Keratinocyte (primary cell): ENCODE results near the gene ZNFX1. TPM values are rescaled to one million over a fixed set of nuclear protein-coding genes. Genes with fewer than 3 reads are reported as not detected.

ENCODE experiments used
- DNase-seq: peaks from one replicate; pipeline ENCODE4 v3.0.0-alpha.2; 2011; ENCODE audit warnings: low read depth, missing footprints, low spot score
- FAIRE-seq: peaks from 2 replicates; lab custom pipeline; 2011; peaks lifted over from hg19 to GRCh38; lab: Jason Lieb, UNC
- H2AFZ ChIP-seq: 2 replicates; pipeline ENCODE4 v1.6.0; 2012; ENCODE audit warnings: low read length, control low read depth, inconsistent platforms; ENCODE audit not compliant: control insufficient read depth
- H3K27ac ChIP-seq: 2 replicates; pipeline ENCODE4 v1.5.1; 2011; ENCODE audit warnings: low read length; ENCODE audit not compliant: control insufficient read depth, insufficient read depth
- H3K27me3 ChIP-seq: 3 replicates; pipeline ENCODE4 v1.6.0; 2011; ENCODE audit warnings: low read length; ENCODE audit not compliant: control insufficient read depth, insufficient read depth; ENCODE audit errors: extremely low read depth
- H3K36me3 ChIP-seq, 2 experiments: 2 replicates in 1 of 2; 3 replicates in 1 of 2; pipeline ENCODE4 v1.5.1; 2011; ENCODE audit warnings: low read length in 2 of 2, mild to moderate bottlenecking in 1 of 2; ENCODE audit not compliant: control insufficient read depth in 2 of 2, insufficient read depth in 2 of 2; ENCODE audit errors: extremely low read depth in 1 of 2
- H3K4me1 ChIP-seq: 3 replicates; pipeline ENCODE4 v1.5.1; 2011; ENCODE audit warnings: low read length; ENCODE audit not compliant: control insufficient read depth, insufficient read depth; ENCODE audit errors: extremely low read depth
- H3K4me2 ChIP-seq: 3 replicates; pipeline ENCODE4 v1.6.0; 2011; ENCODE audit warnings: low read depth, low read length; ENCODE audit not compliant: control insufficient read depth, insufficient read depth; ENCODE audit errors: extremely low read depth
- H3K4me3 ChIP-seq, 3 experiments: fragments of 200-600 bp in 1 of 3; sonication (generic) in 1 of 3; 2 replicates in 2 of 3; 3 replicates in 1 of 3; pipeline ENCODE4 v1.5.1; 2011 to 2016; ENCODE audit warnings: low read length in 3 of 3, mild to moderate bottlenecking in 3 of 3, control low read depth in 2 of 3, inconsistent platforms in 1 of 3, low read depth in 1 of 3, mixed read lengths in 1 of 3, mixed run types in 1 of 3, moderate library complexity in 1 of 3; ENCODE audit not compliant: control insufficient read depth in 2 of 3, insufficient read depth in 2 of 3; ENCODE audit errors: extremely low read depth in 1 of 3
- H3K79me2 ChIP-seq: 2 replicates; pipeline ENCODE4 v1.6.0; 2012; ENCODE audit warnings: low read length; ENCODE audit not compliant: control insufficient read depth, insufficient read depth
- H3K9ac ChIP-seq: 3 replicates; pipeline ENCODE4 v1.6.0; 2011; ENCODE audit warnings: low read length; ENCODE audit not compliant: control insufficient read depth, insufficient read depth; ENCODE audit errors: extremely low read depth
- H3K9me1 ChIP-seq: 3 replicates; pipeline ENCODE4 v1.6.0; 2011; ENCODE audit warnings: low read length; ENCODE audit not compliant: control insufficient read depth, insufficient read depth; ENCODE audit errors: extremely low read depth
- H3K9me3 ChIP-seq: 2 replicates; pipeline ENCODE4 v1.5.1; 2012; ENCODE audit warnings: low read depth, low read length; ENCODE audit not compliant: control insufficient read depth
- H4K20me1 ChIP-seq: 3 replicates; pipeline ENCODE4 v1.6.0; 2011; ENCODE audit warnings: low read length; ENCODE audit not compliant: control insufficient read depth, insufficient read depth; ENCODE audit errors: extremely low read depth
- CTCF ChIP-seq, 3 experiments: IDR thresholded peaks in 1 of 3; conservative IDR thresholded peaks in 1 of 3; optimal IDR thresholded peaks in 1 of 3; 2 replicates in 2 of 3; 3 replicates in 1 of 3; pipeline versions ENCODE3 to v1.5.1; 2011; ENCODE audit warnings: low read length in 3 of 3, mild to moderate bottlenecking in 3 of 3, moderate library complexity in 2 of 3, control low read depth in 1 of 3, inconsistent platforms in 1 of 3; ENCODE audit not compliant: insufficient read depth in 2 of 3; ENCODE audit errors: extremely low read depth in 1 of 3
- EZH2 ChIP-seq: IDR thresholded peaks from one replicate; pipeline ENCODE4 v1.6.1; 2012; ENCODE audit warnings: inconsistent platforms, mild to moderate bottlenecking, low read length, moderate library complexity
- dilution Hi-C: fragments of 300-500 bp; cut with MboI; formaldehyde crosslinking; loops from one replicate; pipeline ENCODE4 v1.7.0; 2020; ENCODE audit warnings: low sequenced_read_pairs; ENCODE audit not compliant: extremely low pct_ligation_motif_present
- polyA plus RNA-seq, 5 experiments: library from polyadenylated mRNA; depleted of rRNA in 3 of 5; stranded (reverse) in 3 of 5; stranded (forward) in 1 of 5; unstranded in 1 of 5; fragments of >200 nt; gene quantifications; 1 replicate in 1 of 5; 2 replicates in 3 of 5; 3 replicates in 1 of 5; pipeline versions ENCODE4 v1.2.1 to v1.2.3, GENCODE V29; 2011 to 2012; ENCODE audit warnings: missing spikeins in 2 of 5, low read depth in 1 of 5, low replicate concordance in 1 of 5

The ZNFX1 gene
- polyA plus RNA-seq, 1 donor (not counting 4 experiments of a cell fraction or from before 2014, with no cell fraction given): 14.2 TPM

- no peak overlapping the region for H3K9ac ChIP-seq
- DNase-seq (no peak), FAIRE-seq (no peak)
- dilution Hi-C loops: loop anchor here (10.0 kb wide), 1 partner anchor 170 kb away; no protein-coding TSS in a partner anchor
- TF ChIP-seq CTCF (optimal IDR thresholded peaks at IDR 0.05 in 1 of 3, IDR thresholded peaks at IDR 0.05 in 1 of 3, conservative IDR thresholded peaks at IDR 0.05 in 1 of 3; ENCODE audit: extremely low read depth in 1 of 3, insufficient read depth in 2 of 3, low read length in 3 of 3) (no peak), EZH2 (no peak)
- no peak overlapping the region for H3K4me3 ChIP-seq
- no peak overlapping the region for H3K4me2 ChIP-seq
- no peaks in the 10 kb centered on the region for H3K9me1 ChIP-seq
- no peaks in the 10 kb centered on the region for H4K20me1 ChIP-seq
- no peaks in the 10 kb centered on the region for H3K36me3 ChIP-seq
- H2AFZ ChIP-seq: no peak overlapping the region
- H3K9me3 ChIP-seq: no peaks in the 10 kb centered on the region
- H3K79me2 ChIP-seq: no peaks in the 10 kb centered on the region
- H3K27ac ChIP-seq: no peak overlapping the region
- no peaks in the 10 kb centered on the region for H3K4me1 ChIP-seq
- H3K27me3 ChIP-seq: peaks cover 35% of the 10 kb centered on the region
These were observed 46.4 kb upstream of the ZNFX1 start for GRCh38 chr20:49324306-49324705.

- H3K4me2 ChIP-seq: no peak overlapping the region
- no peaks in the 10 kb centered on the region for H3K9me3 ChIP-seq
- peaks cover 3% of the 10 kb centered on the region for H3K4me1 ChIP-seq
- H3K79me2 ChIP-seq: no peaks in the 10 kb centered on the region
- H4K20me1 ChIP-seq: no peaks in the 10 kb centered on the region
- FAIRE-seq (peak; percentile 83), DNase-seq (no peak)
- dilution Hi-C loops: loop anchor here (10.0 kb wide), 1 partner anchor 171 kb away; no protein-coding TSS in a partner anchor
- no peaks in the 10 kb centered on the region for H3K9me1 ChIP-seq
- H3K4me3 ChIP-seq: no peak overlapping the region
- TF ChIP-seq EZH2: no peak
- TF ChIP-seq CTCF (optimal IDR thresholded peaks at IDR 0.05 in 1 of 3, IDR thresholded peaks at IDR 0.05 in 1 of 3, conservative IDR thresholded peaks at IDR 0.05 in 1 of 3; ENCODE audit: extremely low read depth in 1 of 3, insufficient read depth in 2 of 3, low read length in 3 of 3): peak; percentile 23 to 59 (median 56)
- H3K36me3 ChIP-seq: no peaks in the 10 kb centered on the region
- H3K9ac ChIP-seq: no peak overlapping the region
- H3K27ac ChIP-seq: no peak overlapping the region
- H3K27me3 ChIP-seq: peaks cover 40% of the 10 kb centered on the region
- no peak overlapping the region for H2AFZ ChIP-seq
These were observed 45.9 kb upstream of the ZNFX1 start for GRCh38 chr20:49323622-49324238.
